Ureter (tissue), 1 donor: ENCODE measurements around the gene EPSTI1. TPM values are rescaled to one million over a fixed set of nuclear protein-coding genes. Genes with fewer than 3 reads are reported as not detected.

Source experiments
- DNase-seq: peaks from one replicate; pipeline ENCODE4 v3.0.0-alpha.2; 2020; ENCODE audit warnings: low spot score
- total RNA-seq: library from RNA; stranded (reverse); gene quantifications from one replicate; pipeline ENCODE4 v1.2.4, GENCODE V29; 2023
- donor health status: DM: yes; HTN: yes; CAD: no.

EPSTI1 gene
- total RNA-seq, 1 donor from 2014 or later = 4.1 TPM

GRCh38 chr13:42852136-42852535 is 139.9 kb downstream of the EPSTI1 start:
- no peak for DNase-seq

DNA sequence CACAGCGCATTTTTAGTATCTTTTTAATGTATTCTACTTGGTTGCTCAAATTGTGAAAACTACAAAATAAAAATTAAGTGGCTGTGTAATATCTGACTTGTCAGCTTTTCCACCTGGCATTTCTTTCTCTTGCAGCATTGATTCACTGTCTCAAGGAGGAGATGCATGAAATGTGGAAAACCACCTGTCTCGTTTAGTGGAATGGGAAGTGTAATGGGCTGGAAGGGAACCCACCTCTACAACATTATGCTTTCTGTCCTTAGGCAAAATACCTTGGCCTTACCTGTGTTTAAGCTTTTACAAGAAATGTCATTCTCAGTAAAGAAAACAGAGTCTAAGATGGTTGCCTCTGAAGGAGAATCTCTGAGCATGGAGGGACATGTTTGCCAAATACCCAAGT is 142.8 kb downstream of the EPSTI1 start:
- DNase-seq = no peak

DNA sequence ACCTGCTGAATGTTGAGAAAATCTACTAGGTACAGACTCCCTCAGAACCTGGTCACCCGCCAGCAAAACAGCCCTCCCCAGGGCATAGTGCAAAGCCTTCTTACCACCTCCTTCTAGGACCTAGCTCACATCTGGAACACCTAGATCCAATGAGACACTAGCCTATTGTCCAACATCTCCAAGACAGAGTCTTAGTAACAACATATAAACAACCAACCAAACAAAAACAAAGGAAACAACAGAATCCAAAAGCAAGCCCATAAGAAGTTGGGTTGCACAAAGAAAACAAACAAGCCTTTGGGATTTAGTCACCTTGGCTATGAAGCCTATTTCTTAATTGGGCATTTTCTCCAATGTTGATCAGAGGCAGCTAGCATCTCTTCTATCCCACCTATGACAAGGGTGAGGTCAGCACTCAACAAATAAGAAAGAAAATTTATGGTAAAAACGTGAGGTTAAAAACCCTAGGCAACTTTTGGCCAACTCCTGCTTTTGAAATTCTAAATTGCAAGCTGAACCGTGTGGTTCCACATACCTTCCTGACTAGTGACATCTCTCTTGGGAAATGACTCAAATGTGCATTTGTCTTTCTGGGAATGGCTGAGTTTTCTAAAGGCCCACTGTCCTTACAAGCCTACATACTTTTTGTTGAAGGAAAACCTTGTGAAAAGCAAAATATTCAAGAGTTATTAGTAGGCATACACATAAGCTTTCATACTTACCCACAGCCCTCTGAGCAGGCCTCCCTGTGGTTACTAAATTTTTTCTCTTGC is 144.0 kb downstream of the EPSTI1 start:
- DNase-seq = no peak

DNA sequence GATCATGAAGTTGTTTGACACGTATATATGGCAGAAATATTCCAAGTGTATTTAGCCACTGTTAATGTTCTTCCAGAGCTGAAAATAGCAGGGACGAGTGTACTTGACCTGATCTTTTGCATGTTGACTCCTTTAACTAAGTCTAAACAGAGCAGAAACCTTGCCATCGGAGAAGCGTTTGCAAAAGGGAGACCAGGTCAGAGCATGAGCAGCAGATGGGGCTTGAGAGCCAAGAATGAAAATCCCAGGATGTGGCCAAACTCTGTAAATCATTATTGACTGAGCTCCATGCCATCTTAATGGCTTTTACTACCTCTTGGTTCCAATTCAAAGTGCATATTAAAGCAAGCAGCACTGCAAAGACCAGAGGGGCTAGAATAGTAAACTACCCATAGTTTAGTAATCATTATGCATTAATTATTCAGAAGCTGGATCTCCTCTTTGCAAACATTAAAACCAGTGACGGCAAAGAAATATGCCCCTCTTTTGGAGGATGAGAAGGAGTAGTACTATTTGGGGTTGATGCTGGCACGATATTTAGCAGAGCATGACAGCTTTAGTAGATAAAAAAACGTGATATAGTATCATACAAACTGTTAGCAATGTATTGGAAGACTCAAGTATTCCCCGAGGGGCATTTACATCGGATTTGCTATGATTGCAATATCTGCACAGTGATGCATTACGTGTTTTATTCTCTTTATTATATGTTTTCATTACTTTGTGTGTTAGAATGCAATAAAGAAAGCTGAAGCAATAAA is 154.9 kb downstream of the EPSTI1 start:
- no peak for DNase-seq

Other genes starting within 250 kb of the EPSTI1 start
- not detected for gene FAM216B, start 210.7 kb downstream of the EPSTI1 start, total RNA-seq
- 10.9 TPM for gene DNAJC15, start 31.3 kb upstream of the EPSTI1 start, total RNA-seq